ENCODE data around the gene PTPRS. TPM values are rescaled to one million over a fixed set of nuclear protein-coding genes. Genes with fewer than 3 reads are reported as not detected.

PTPRS gene
- polyA plus RNA-seq, 1 experiment: 40.1 TPM

- TF ChIP-seq, protein P1, sequence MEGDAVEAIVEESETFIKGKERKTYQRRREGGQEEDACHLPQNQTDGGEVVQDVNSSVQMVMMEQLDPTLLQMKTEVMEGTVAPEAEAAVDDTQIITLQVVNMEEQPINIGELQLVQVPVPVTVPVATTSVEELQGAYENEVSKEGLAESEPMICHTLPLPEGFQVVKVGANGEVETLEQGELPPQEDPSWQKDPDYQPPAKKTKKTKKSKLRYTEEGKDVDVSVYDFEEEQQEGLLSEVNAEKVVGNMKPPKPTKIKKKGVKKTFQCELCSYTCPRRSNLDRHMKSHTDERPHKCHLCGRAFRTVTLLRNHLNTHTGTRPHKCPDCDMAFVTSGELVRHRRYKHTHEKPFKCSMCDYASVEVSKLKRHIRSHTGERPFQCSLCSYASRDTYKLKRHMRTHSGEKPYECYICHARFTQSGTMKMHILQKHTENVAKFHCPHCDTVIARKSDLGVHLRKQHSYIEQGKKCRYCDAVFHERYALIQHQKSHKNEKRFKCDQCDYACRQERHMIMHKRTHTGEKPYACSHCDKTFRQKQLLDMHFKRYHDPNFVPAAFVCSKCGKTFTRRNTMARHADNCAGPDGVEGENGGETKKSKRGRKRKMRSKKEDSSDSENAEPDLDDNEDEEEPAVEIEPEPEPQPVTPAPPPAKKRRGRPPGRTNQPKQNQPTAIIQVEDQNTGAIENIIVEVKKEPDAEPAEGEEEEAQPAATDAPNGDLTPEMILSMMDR (IDR thresholded peaks at IDR 0.05; ENCODE audit: insufficient read depth, low read depth, low read length): no peak
- Histone ChIP-seq H3K27me3 (ENCODE audit: control insufficient read depth, insufficient read depth, low read length) (peaks cover 4% of the 10 kb centered on the region), H3K4me3 (ENCODE audit: low read depth, low read length) (no peak overlapping the region), H3K36me3 (ENCODE audit: control insufficient read depth, insufficient read depth, low read length) (no peaks in the 10 kb centered on the region)
- POLR2A ChIA-PET: no interaction called here
- DNase-seq (ENCODE audit: low read depth): no peak
- CTCF ChIA-PET: no interaction called here
Measured at GRCh38 chr19:5355693-5356092, 15.1 kb upstream of the PTPRS start.

DNA sequence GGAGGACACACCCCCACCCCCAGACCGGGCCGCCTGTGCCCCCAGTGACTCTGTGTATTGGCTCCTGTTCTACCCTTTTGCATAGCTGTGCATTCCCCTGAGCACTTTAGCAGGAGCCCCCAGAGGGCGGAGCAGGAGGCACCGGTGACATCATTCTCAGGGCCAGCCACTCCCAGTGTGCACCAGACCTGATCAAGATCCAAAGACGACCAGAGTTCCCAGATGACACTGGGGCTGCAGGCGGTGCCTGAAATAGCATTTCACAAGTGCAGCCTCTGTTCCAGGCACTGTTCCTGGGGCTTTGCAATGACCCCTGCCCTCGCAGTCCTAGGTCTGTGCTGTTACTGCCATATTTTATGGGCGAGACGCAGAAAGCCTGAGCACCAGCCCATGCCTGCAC lies 14.5 kb upstream of the PTPRS start:
- Histone ChIP-seq H3K36me3 (ENCODE audit: control insufficient read depth, insufficient read depth, low read length) (no peaks in the 10 kb centered on the region), H3K4me3 (ENCODE audit: low read depth, low read length) (no peak overlapping the region), H3K27me3 (ENCODE audit: control insufficient read depth, insufficient read depth, low read length) (peaks cover 4% of the 10 kb centered on the region)
- ChIA-PET POLR2A (no interaction called here), CTCF (interaction anchor here (0.8 kb wide), 1 partner anchor 9 kb away, joined by 4 read pairs; no protein-coding TSS in a partner anchor)
- TF ChIP-seq, protein P1 (IDR thresholded peaks at IDR 0.05; ENCODE audit: insufficient read depth, low read depth, low read length): no peak
- DNase-seq (ENCODE audit: low read depth): no peak

GRCh38 chr19:5354403-5354802 lies 13.8 kb upstream of the PTPRS start:
- no peaks in the 10 kb centered on the region for H3K36me3 ChIP-seq (ENCODE audit: control insufficient read depth, insufficient read depth, low read length)
- no peak overlapping the region for H3K4me3 ChIP-seq (ENCODE audit: low read depth, low read length)
- CTCF ChIA-PET: interaction anchor here (0.6 to 0.8 kb wide), 2 partner anchors 9 to 168 kb away, joined by 3 to 4 read pairs; no protein-coding TSS in a partner anchor
- peaks cover 4% of the 10 kb centered on the region for H3K27me3 ChIP-seq (ENCODE audit: control insufficient read depth, insufficient read depth, low read length)
- POLR2A ChIA-PET: no interaction called here
- no peak for DNase-seq (ENCODE audit: low read depth)
- TF ChIP-seq, protein P1 (IDR thresholded peaks at IDR 0.05; ENCODE audit: insufficient read depth, low read depth, low read length): peak; percentile 45

DNA sequence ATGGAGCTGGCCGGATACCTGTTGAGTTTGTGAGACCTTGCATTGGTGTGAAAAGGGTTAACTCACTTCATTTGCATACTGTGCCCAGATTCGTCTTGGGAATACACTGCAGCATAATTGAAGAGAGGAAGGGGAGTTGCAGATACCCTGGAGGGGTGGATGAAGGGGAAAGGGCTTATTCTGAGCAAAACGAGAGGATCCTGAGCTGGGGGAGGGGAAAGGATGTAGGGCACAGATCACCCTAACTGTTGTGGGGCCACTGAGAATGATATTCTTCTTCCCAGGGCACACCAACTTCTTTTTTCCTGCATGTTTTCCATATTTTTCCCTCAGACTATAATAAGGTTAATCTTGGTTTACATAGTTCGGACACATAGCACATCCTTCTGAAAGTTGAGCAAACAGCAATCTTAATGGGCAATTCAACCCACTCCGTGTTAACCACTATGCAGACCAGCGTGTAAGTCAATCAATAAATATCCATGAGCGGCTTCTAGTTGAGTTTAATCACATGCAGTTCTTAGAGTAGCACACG lies 11.7 kb upstream of the PTPRS start:
- DNase-seq (ENCODE audit: low read depth): no peak

DNA sequence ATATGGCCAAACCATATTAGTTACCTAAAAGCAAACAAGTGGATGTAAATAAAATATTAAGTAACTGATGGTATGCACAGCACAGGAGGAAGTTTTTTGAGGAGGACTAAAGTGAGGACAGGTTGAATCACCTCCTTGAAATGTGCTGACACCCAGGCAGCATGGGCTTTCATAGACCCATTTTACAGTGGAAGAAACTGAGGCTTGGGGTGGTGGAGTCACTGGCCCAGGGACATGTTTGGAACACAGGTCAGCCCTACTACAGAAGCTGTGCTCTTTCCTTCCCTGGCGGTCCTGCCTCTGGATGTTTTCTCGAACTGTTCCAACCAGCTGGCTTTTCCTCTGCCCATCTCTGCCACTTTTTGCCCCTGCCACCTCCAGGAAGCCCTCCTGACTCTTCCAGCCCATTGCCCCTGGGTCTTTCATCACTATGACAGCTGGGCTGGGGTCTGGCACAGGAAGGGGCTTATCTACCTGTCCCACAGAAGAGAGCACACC lies 11.2 kb upstream of the PTPRS start:
- peaks cover 5% of the 10 kb centered on the region; the same call in 1 of the 2 replicates for H3K27me3 ChIP-seq (ENCODE audit: control insufficient read depth, insufficient read depth, low read length)
- ChIA-PET POLR2A (no interaction called here), CTCF (no interaction called here)
- no peaks in the 10 kb centered on the region for H3K36me3 ChIP-seq (ENCODE audit: control insufficient read depth, insufficient read depth, low read length)
- no peak overlapping the region for H3K4me3 ChIP-seq (ENCODE audit: low read depth, low read length)
- no peak for DNase-seq (ENCODE audit: low read depth)
- TF ChIP-seq, protein P1 (IDR thresholded peaks at IDR 0.05; ENCODE audit: insufficient read depth, low read depth, low read length): no peak

More for the DNA sequence above, 11.7 kb upstream of the PTPRS start:
- no peak overlapping the region for H3K4me3 ChIP-seq (ENCODE audit: low read depth, low read length)
- POLR2A ChIA-PET: no interaction called here
- TF ChIP-seq, protein P1 (IDR thresholded peaks at IDR 0.05; ENCODE audit: insufficient read depth, low read depth, low read length): no peak
- H3K27me3 ChIP-seq (ENCODE audit: control insufficient read depth, insufficient read depth, low read length): peaks cover 5% of the 10 kb centered on the region; the same call in 1 of the 2 replicates
- no peaks in the 10 kb centered on the region for H3K36me3 ChIP-seq (ENCODE audit: control insufficient read depth, insufficient read depth, low read length)
- CTCF ChIA-PET: no interaction called here

Measured in BJ (cell line).